HG03565 (cell line): ENCODE data around the gene SH3TC1.

Source experiments
- ATAC-seq: cut with Tn5 transposase; IDR thresholded peaks from one replicate; pipeline ENCODE4 v1.9.1; 2021; ENCODE audit warnings: mild to moderate bottlenecking, moderate library complexity; ENCODE audit not compliant: unreplicated experiment

The SH3TC1 gene

DNA sequence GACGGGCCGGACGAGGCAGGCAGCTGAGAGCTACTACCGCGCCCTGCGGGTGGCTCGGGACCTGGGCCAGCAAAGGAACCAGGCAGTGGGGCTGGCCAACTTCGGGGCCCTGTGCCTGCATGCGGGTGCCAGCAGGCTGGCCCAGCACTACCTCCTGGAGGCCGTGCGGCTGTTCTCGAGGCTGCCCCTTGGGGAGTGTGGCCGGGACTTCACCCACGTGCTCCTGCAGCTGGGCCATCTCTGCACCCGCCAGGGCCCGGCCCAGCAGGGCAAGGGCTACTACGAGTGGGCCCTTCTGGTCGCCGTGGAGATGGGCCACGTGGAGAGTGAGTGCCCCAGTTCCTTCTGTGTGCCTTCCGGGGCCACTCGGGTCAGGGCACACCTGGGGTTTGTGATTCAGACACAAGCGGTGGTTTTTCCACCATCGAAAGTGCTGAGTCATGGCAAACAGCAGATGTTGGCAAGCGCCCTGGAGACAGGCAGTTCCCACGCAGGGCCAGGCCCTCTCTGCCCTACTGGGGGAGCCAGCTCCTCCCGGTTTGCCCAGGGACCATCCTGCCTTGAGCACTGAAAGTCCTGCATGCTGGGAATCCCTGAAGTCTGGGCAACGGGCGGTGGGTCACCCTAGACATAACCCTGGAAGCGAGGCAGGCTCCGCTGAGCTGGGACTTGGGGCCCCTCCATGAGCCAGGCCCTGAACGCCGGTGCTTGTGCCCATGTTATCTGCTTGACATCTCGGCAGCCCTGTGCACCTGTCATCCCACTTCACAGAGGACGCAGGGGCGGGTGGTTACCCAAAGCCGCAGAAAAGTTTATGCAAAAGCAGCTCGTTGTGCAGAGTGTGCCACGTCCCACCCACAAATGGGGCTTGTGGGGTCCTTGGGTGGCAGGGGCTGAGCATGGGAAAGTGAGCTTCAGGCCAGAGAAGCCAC lies 29.5 kb downstream of the SH3TC1 start:
- ATAC-seq, result peak; percentile 59

DNA sequence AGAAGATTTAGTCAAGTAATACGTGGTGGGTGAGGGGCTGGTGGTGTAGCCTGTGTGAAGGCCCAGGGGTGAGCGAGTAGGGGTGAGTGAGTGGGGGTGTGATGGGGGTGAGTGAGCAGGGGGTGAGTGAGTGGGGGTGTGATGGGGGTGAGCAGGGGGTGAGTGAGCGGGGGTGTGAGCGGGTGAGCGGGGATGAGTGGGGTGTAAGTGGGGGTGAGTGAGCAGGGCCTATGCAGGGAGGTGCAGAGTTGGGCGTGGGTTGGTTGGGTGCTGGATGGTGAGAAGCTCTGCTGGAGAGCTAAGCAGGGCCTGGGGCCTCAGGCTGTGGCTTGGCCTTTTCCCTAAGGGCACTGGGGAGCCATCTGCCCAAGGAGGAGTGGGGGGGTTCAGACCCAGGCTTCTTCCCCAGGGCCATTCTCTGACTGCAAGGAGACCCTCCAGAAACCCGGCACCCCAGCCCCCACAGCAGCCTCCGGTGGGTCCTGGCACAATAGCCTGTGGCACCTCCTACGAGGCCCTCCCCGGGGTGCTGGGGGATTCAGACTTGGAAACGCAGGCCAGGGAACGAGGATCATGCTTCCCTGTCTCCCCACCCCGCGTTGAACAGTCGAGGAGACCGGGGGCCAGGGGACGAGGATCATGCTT lies 30.4 kb downstream of the SH3TC1 start:
- no peak for ATAC-seq

DNA sequence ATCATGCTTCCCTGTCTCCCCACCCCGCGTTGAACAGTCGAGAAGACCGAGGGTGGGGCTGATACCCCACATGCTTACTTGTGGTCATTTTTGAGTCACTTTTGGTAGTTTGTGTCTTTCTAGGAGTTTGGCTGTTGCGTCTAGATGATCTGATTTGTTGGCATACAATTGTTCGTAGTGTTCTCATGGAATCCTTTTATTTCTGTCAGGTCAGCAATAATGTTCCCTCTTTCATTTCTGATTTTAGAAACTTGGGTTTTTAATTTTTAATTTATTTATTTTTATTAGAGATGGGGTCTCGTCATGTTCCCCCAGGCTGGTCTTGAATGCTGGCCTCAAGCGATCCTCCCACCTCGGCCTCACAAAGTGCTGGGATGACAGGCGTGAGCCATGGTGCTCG lies 30.9 kb downstream of the SH3TC1 start:
- ATAC-seq, result no peak

DNA sequence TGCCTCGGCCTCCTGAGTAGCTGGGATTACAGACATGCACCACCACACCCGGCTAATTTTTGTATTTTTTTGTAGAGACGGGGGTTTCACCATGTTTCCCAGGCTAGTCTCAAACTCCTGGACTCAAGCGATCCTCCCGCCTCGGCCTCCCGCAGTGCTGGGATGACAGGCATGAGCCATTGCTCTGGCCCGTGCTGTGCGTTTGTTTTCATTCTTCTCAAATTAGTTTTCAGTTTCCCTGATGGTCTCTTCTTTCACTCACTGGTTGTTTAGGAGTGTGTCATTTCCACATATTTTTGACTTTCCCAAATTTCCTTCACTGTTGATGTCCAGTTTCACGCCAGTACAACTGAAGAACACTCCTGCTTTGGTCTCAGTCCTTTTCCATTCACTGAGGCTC lies 31.8 kb downstream of the SH3TC1 start:
- ATAC-seq, result no peak

DNA sequence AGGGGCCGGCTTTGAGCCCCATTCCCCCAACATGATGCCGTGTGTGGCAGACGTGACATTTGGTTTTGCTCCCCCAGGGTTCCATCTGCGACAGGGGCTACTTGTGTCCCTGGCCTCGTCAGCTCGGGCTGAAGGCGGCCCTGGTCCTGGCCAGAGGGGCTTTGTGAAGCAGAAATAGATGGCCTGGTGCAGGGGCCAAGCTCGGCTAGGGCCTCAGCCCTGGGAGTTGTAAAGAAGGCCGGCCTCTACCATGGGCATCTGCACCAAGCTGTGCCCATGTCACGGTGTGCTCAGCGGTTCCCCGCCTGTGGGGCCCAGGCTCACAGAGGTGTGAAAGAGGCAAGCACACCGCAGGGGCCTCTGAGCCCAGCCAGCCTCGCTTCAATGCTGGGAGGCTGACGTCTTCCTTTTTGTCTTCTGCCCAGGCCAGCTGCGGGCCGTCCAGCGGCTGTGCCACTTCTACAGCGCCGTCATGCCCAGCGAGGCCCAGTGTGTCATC lies 32.5 kb downstream of the SH3TC1 start:
- no peak for ATAC-seq

DNA sequence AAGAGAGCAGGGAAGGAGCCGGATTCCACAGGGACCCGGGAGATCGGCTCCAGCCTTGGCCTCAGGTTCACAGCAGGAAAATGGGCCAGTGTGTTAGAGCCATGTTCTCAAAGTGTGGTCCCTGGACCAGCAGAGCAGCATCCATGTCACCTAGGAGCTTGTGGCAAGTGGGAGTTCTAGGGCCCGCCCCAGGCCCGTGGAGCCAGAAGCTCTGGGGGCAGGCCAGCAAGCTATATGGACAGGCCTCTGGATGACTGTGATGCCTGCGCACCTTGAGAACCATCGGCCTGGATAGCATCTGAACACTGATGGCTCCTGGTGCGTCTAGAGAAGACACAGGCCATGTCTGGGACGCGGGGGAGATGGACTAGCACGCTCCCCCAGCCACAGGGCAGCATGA lies 33.7 kb downstream of the SH3TC1 start:
- ATAC-seq, result no peak

DNA sequence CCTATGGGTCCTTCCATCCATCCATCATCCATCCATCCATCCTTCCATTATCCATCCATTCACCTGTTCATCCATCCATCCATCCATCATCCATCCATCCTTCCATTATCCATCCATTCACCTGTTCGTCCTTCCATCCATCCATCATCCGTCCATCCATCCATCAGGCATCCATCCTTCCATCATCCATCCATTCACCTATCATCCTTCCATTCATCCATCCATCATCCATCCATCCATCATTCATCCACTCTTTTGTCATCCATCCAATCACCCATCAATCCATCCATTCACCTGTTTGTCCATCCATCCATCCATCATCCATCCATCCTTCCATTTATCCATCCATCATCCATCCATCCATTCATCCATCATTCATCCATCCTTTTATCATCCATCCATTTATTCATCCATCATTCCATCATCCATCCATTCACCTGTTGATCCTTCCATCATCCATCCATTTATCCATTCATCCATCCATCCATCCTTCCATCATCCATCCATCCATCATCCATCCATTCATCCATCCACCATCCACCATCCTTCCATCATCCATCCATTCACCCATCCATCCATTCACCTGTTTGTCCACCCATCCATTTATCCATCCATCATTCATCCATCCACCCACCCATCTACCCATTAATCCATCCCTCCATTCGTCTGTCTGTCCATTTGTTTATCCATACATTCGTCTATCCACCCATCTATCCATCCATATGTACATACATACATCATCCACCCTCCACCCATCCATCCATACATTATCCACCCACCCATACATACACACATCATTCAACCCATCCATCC lies 34.8 kb downstream of the SH3TC1 start:
- no peak for ATAC-seq

DNA sequence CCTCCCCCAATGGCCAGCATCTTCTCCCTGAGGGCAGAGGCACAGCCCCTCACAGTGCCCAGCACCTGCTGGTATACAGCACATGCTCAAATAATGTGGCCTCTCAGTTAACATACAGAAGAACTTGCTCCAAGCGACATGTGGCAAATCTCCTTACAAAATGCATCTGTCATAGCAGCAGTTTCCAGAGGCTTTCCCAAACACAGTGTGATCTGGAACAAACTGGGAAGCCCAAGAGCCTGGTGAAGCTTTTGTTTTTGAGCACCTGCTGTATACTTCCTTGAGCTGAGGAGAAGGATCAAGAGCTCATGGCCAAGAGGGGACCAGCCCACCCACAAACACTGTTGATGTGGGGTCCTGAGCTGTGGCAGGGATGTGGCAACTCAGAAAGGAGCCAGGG lies 35.6 kb downstream of the SH3TC1 start:
- no peak for ATAC-seq

DNA sequence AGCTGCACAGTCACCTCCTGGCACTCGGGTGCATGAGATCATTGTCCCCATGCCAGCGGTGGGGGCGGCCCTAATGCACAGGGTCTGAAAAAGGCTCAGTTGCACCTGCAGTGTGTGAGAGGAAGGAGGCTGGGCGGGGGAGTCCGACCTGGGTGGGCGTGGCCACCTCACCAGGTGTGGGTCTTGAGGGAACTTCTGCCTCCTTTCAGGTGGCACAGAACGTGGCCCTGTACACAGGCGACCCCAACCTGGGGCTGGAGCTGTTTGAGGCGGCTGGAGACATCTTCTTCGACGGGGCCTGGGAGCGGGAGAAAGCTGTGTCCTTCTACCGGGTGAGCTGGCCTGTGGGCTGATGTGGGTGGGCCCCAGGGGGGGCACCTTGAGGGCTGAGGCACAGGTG lies 36.1 kb downstream of the SH3TC1 start:
- no peak for ATAC-seq

DNA sequence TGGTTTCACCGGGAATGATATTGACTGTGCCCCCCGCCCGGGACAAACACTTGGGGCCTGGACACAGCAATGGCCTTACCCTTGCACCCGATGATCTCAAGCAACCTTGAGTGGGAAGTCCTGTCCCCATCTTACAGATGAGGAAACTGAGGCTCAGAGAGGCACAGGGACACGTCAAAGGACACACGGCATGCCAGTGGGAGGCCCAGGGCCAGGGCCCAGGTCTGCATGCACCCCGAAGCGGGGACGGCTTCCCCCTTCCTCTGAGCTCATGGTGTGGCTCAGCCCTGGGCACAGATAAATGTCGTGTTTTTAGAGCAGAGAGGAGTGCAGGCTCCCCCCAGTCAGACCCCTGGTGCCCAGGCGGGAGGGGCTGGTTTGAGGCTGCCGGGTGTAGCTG lies 36.6 kb downstream of the SH3TC1 start:
- no peak for ATAC-seq

DNA sequence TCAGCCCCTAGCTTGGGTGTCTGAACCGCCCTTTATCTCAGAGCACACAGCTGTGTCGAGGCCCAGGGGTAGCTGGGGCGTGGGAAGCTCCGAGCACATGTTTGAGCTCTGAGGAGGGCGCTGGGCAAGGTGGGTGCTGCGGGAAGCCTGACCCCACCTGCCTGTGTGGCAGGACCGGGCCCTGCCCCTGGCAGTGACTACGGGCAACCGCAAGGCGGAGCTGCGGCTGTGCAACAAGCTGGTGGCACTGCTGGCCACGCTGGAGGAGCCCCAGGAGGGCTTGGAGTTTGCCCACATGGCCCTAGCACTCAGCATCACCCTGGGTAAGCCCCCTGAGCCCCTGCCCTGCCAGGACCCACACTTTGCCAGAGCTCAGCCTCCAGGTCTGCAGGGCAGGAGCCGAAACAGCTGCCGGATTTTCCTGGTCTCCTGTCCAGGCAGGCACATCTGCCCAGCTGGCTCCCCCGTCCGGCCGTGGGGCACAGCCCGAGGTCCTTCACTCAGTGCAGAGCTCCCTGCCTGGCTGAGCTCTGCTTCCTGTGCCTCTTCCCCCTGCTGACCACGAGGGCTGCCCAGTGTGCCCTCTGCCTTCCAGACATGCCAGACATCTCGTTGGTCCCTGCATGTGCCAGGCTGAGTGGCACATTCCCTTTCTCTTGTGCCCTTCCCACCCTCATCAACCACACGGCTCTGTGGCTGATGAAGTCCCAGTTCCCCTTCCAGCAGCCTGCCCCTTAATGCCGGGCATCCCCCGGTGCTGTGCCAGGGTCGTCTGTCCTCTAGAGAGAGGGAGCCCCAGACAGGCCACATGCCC lies 37.2 kb downstream of the SH3TC1 start:
- no peak for ATAC-seq

DNA sequence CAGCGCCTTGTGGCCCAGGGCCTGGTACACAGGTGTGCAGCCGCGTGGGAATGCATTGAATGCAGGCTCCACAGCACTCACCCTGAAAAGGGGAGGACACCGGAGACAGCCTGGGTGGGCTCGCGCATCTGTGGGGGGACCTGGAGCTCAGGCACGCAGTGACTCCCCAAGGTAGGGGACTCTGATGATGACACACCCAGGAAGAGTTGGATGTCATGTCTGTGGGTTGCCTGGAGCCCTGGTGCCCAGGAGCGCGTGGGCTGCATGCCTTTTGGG lies 37.8 kb downstream of the SH3TC1 start:
- no peak for ATAC-seq

DNA sequence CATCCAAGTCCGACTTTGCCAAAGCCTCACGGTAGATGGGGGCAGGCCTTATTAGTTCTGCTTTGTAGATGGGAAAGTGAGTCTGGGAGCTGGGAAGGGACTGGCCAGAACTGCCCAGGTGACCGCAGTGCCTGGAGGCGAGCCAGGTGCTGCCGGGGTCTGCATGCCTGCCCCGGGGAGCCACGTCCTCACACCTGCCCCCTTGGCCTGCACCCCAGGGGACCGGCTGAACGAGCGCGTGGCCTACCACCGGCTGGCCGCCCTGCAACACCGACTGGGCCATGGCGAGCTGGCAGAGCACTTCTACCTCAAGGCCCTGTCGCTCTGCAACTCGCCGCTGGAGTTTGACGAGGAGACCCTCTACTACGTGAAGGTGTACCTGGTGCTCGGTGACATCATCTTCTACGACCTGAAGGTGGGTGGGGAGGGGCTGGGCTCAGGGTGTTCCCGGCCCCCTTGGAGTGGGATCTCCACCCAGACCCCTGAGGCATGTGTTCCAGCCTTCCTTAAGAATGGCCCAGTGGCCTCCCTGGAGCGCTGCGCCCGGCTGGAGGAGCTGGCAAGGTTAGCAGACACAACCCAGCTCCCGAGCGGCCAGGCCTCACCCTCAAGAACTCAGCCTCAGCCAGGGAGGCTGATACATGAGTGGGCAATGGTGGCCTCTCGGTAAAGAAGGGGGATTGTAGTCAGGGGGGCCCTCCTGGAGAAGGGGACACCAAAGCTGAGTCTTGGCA lies 38.3 kb downstream of the SH3TC1 start:
- ATAC-seq, result no peak

DNA sequence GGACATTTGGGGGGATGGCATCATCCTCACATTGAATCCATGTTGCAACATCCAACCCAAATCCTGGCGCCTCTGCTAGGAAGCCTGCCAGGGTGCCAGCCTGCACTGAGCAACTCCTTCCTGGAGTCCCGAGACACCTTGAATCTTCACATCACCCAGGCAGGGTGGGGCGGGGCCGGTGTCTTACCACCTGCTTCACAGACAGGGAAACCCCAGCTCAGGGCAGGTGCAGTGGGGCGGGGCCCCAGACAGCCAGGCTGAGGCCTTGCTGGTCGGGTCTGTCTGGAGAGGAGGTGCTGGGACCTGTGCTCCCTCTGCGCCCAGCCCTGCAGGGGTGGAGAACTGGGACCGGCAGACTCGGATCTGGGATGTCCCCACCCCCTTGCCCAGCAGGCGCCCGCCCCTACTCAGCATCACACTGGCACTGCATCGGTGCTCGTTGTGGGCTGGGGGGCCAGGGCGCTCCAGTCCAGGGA lies 39.0 kb downstream of the SH3TC1 start:
- ATAC-seq, result no peak

DNA sequence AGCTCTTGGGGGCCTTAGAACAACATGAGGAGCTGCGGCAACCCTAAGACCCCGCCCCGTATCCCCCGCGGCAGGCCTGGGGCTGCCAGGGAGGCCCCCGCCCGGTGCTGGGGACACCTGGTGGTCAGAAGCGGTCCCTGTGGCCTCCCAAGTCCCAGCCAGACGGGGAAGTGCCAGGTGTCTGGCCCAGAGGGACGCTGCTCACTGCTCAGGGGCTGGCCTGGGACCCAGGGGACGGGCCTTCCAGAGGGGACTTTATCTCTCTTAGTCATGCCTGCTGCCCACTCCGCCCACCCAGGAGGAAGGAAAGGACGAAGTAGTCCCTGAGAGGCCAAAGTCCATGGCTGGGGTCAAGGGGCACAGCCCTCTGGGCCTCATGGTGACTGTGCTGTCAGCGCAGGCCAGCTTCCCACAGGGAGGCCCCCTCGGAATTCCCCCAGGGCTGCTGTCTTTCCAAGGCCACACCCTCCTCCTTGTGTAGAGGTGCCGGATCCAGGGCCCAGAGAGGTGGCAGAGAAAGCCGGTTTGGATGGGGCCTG lies 39.5 kb downstream of the SH3TC1 start:
- no peak for ATAC-seq

DNA sequence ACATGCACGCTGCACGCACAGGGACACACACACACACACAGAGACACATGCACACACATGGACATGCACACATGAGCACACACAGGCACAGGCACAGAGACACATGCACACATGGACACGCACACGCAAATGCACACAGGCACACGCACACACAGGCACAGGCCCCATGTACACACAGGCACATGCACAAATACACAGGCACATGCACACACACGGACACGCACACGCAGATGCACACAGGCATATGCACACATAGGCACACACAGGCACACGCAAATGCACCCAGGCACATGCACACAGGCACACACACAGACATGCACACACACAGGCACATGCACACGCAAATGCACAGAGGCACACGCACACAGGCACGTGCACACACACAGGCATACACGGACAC lies 40.1 kb downstream of the SH3TC1 start:
- ATAC-seq, result no peak

DNA sequence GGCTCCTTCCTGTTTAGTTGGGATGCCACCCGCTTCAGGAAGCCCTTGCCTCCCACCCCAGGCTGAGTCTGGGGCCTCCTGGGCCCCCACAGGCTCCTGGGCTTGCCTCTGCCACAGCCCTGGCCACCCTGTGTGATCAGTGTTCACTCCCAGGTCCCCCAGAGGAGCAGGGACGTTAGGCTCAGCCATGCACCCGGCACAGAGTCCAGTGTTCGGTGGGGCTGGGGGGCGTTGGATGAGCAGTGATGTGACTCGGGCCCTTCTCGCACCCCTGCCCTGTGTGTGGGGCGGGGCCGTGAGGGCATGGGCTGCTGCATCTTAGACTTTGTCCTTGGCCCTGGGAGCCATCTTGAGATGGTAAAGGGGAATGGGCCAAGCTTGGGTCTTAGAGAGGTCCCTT lies 40.6 kb downstream of the SH3TC1 start:
- no peak for ATAC-seq

DNA sequence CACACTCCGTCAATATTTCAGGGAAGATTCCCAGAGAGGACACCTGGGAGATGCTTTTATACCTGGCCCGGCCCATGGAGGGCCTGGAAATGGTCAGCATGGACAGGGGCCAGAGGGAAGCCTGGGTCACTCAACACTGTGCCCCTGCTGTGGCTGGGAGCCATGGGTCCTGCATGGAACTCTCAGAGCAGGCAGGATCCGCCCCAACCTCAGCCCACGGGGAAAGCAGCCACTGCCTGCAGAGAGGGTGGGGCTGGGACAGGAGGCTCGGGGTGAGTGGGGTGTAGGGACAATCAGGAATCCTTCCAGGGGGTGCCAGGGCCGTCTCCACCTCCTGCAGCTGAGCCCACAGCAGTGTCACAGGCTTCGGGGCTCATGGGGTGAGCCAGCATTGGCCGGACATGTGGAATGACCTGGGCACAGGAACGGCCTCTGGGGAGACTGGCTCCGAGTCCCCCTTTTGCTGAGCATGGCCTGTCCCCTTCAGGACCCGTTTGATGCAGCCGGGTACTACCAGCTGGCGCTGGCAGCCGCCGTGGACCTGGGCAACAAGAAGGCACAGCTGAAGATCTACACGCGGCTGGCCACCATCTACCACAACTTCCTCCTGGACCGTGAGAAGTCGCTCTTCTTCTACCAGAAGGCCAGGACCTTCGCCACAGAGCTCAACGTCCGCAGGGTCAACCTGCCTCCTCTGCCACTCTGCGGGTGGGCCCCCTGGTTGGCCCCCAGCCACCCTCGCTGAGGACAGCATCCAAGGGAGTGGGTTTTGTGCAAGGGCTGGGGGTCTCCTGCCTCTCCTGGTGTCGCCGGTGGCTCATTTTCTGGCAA lies 41.3 kb downstream of the SH3TC1 start:
- no peak for ATAC-seq
